ENCODE results near the gene SUN1.
"Not testable (repeated sequence)": the region's sequence is repeated elsewhere in the genome, so short reads cannot be mapped to it uniquely, and the experiment has no call there.

- TF ChIP-seq, protein P1, sequence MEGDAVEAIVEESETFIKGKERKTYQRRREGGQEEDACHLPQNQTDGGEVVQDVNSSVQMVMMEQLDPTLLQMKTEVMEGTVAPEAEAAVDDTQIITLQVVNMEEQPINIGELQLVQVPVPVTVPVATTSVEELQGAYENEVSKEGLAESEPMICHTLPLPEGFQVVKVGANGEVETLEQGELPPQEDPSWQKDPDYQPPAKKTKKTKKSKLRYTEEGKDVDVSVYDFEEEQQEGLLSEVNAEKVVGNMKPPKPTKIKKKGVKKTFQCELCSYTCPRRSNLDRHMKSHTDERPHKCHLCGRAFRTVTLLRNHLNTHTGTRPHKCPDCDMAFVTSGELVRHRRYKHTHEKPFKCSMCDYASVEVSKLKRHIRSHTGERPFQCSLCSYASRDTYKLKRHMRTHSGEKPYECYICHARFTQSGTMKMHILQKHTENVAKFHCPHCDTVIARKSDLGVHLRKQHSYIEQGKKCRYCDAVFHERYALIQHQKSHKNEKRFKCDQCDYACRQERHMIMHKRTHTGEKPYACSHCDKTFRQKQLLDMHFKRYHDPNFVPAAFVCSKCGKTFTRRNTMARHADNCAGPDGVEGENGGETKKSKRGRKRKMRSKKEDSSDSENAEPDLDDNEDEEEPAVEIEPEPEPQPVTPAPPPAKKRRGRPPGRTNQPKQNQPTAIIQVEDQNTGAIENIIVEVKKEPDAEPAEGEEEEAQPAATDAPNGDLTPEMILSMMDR (IDR thresholded peaks at IDR 0.05): not testable (repeated sequence)
- TF ChIP-seq EP300, POLR2A (IDR thresholded peaks at IDR 0.05): not testable (repeated sequence)
Measured at GRCh38 chr7:846958-847650, 14.8 kb downstream of the SUN1 start.
